GM12878 (cell line): Measurements from ENCODE around the gene CAVIN1. TPM values are rescaled to one million over a fixed set of nuclear protein-coding genes. Genes with fewer than 3 reads are reported as not detected.

Experiments
- ATAC-seq: fragments of 200-7000 bp; cut with Tn5 transposase; 3 replicates; pipeline ENCODE4 v1.9.1; 2020; ENCODE audit warnings: mild to moderate bottlenecking, moderate library complexity
- BruUV-seq: library from RNA; stranded (reverse); fragments of 400-500 nt; replicated peaks from 2 replicates; lab custom pipeline; 2021; lab: Mats Ljungman, UMichigan
- CTCF ChIA-PET: fragments of 300-600 bp; sonication (Branson Sonifier 250); formaldehyde crosslinking; extraction: SDS; loops from one replicate; lab custom pipeline; 2021; ENCODE audit warnings: inconsistent platforms; lab: Yijun Ruan, JAX
- POLR2A ChIA-PET: fragments of 350-600 bp; formaldehyde crosslinking; extraction: SDS; loops from one replicate; lab custom pipeline; 2021; ENCODE audit warnings: inconsistent platforms; lab: Charles Lee
- RAD21 ChIA-PET: fragments of 300-600 bp; sonication (Branson Sonifier 250); formaldehyde crosslinking; loops from one replicate; lab custom pipeline; 2023; ENCODE audit warnings: antibody characterized with exemption; ENCODE audit not compliant: unreplicated experiment; lab: Charles Lee
- SMC1A ChIA-PET: fragments of 300-600 bp; sonication (Branson Sonifier 250); formaldehyde crosslinking; loops from one replicate; lab custom pipeline; 2023; ENCODE audit not compliant: unreplicated experiment, uncharacterized antibody; lab: Charles Lee
- DNase-seq: peaks from one replicate; pipeline ENCODE4 v3.0.0-alpha.2; 2011; ENCODE audit warnings: low read depth, low spot score
- FAIRE-seq: peaks from 3 replicates; lab custom pipeline; 2011; peaks lifted over from hg19 to GRCh38; lab: Jason Lieb, UNC
- H2AFZ ChIP-seq: 2 replicates; pipeline ENCODE4 v1.6.0; 2011; ENCODE audit warnings: low read depth, low read length, control low read depth; ENCODE audit not compliant: control insufficient read depth
- H3K27ac ChIP-seq: 2 replicates; pipeline ENCODE4 v1.5.1; 2011; ENCODE audit warnings: control low read depth; ENCODE audit not compliant: control insufficient read depth, insufficient read depth
- H3K27me3 ChIP-seq, 2 experiments: replicated peaks in 1 of 2; 2 replicates each; pipeline versions ENCODE4 v1.6.0 to v1.6.1; 2011; ENCODE audit warnings: low read length in 1 of 2; ENCODE audit not compliant: control insufficient read depth in 2 of 2, insufficient read depth in 2 of 2
- H3K36me3 ChIP-seq, 2 experiments: 2 replicates each; pipeline ENCODE4 v1.5.1; 2011; ENCODE audit warnings: low read length in 1 of 2; ENCODE audit not compliant: control insufficient read depth in 2 of 2, insufficient read depth in 2 of 2
- H3K4me1 ChIP-seq: 2 replicates; pipeline ENCODE4 v1.6.1; 2011; ENCODE audit warnings: mild to moderate bottlenecking, low read length, moderate library complexity, mixed read lengths; ENCODE audit not compliant: control insufficient read depth, insufficient read depth
- H3K4me2 ChIP-seq: 2 replicates; pipeline ENCODE4 v1.6.0; 2011; ENCODE audit warnings: control low read depth; ENCODE audit not compliant: control insufficient read depth, insufficient read depth
- H3K4me3 ChIP-seq: fragments of 200-600 bp; sonication (generic); 2 replicates; pipeline ENCODE4 v1.5.1; 2016
- H3K79me2 ChIP-seq: 2 replicates; pipeline ENCODE4 v1.6.0; 2011; ENCODE audit warnings: low read length; ENCODE audit not compliant: control insufficient read depth, insufficient read depth
- H3K9ac ChIP-seq: 2 replicates; pipeline ENCODE4 v1.8.0; 2011; ENCODE audit warnings: low read length, control low read depth, mixed read lengths; ENCODE audit not compliant: control insufficient read depth, insufficient read depth
- H3K9me3 ChIP-seq: replicated peaks from 3 replicates; pipeline ENCODE4 v1.5.1; 2011; ENCODE audit warnings: mild to moderate bottlenecking, low read length; ENCODE audit not compliant: control insufficient read depth, insufficient read depth
- H4K20me1 ChIP-seq: 2 replicates; pipeline ENCODE4 v1.6.0; 2011; ENCODE audit not compliant: control insufficient read depth, insufficient read depth
- MEF2A ChIP-seq: IDR thresholded peaks from 2 replicates; pipeline ENCODE4 v1.6.1; 2011; ENCODE audit warnings: low read depth, mild to moderate bottlenecking, low read length, moderate library complexity; ENCODE audit not compliant: insufficient read depth
- NFXL1 ChIP-seq: fragments of 450-650 bp; IDR thresholded peaks from 2 replicates; pipeline ENCODE4 v1.6.1; 2017; ENCODE audit warnings: antibody characterized with exemption, mild to moderate bottlenecking, borderline replicate concordance
- SIN3A ChIP-seq: IDR thresholded peaks from 2 replicates; pipeline ENCODE4 v1.6.1; 2012; ENCODE audit warnings: low read depth, low read length, improper control_type of control experiment
- SREBF1 ChIP-seq: IDR thresholded peaks from 2 replicates; pipeline ENCODE4 v1.6.1; 2012; ENCODE audit warnings: mild to moderate bottlenecking, low read length
- WGBS: methylation state at CpG from one replicate; pipeline ENCODE4 v1.1.6; 2016; ENCODE audit warnings: low lambda C conversion rate; ENCODE audit not compliant: insufficient replicate concordance, insufficient coverage; ENCODE audit errors: missing lambda C conversion rate; 5-methylcytosine and 5-hydroxymethylcytosine counted together
- in situ Hi-C: fragments of 300-500 bp; cut with MboI; formaldehyde crosslinking; loops from 9 replicates; pipeline ENCODE4 v1.14.3; 2018; ENCODE audit warnings: mixed read lengths
- intact Hi-C: fragments of 100-400 bp; cut with micrococcal nuclease; formaldehyde crosslinking; loops from one replicate; pipeline ENCODE4 v1.14.2; 2022; ENCODE audit not compliant: unreplicated experiment
- polyA plus RNA-seq, 11 experiments: library from polyadenylated mRNA; depleted of rRNA in 4 of 11; unstranded in 6 of 11; stranded (reverse) in 5 of 11; fragments of >200 nt; fragmentation: Nextera tagmentation in 4 of 11; fragmentation: Illumina TruSeq in 1 of 11; extraction: Ambion mirVana in 4 of 11; extraction: Trizol in 1 of 11; gene quantifications; 1 replicate in 1 of 11; 2 replicates in 10 of 11; pipeline versions ENCODE4 v1.2.1 to v1.2.3, GENCODE V29; 2011 to 2016; ENCODE audit warnings: inconsistent platforms in 2 of 11, missing spikeins in 2 of 11, low read depth in 1 of 11
- total RNA-seq, 4 experiments: library from RNA; depleted of rRNA in 3 of 4; stranded (reverse); fragments of >200 nt in 3 of 4; fragmentation: Illumina TruSeq in 1 of 4; extraction: Trizol in 1 of 4; gene quantifications; 2 replicates each; pipeline versions ENCODE4 v1.2.1 to v1.2.3, GENCODE V29; 2013 to 2021
- TF ChIP-seq, protein P1 (sequence below): fragments of 150-350 bp; IDR thresholded peaks from 2 replicates; pipeline ENCODE4 v1.6.1; 2016; ENCODE audit warnings: low read depth, low read length

The CAVIN1 gene
- total and polyA plus RNA-seq, 10 of the 15 experiments (the other 5 are each of a cell fraction or from before 2014, with no cell fraction given): 0.03 to 1.1 (median 0.37) TPM

DNA sequence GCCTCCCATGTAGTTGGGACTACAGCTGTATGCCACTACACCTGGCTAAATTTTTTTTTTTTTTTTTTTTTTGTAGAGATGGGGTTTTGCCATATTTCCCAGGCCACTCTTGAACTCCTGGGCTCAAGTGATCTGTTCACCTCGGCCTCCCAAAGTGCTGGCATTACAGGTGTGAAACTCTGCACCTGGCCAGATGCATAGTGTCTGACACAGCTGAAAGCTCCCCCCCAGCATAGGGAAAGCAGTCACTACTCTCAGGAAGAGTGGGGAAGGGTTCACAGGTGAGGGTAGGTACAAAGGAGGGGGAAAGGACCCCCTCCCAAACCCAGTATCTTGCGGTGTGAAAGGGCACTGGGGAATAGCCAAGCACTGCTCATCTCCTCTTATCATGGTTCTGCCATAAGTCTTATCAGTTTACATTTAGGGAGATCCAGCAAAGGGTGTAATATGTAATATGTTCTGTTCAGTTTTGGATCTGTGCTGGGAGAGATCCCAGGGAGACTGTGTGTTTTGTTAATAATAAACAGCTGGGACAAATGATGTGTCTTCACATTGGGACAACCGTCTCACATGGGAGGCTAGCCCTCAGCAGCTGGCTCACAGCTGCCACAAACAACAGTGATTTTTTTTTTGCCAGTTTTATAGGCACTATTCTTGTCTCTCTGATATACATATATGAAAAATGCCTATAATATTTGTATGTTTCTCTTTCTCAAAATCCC, 6.8 kb upstream of the CAVIN1 start:
- H3K9me3 ChIP-seq: no peaks in the 10 kb centered on the region
- H3K36me3 ChIP-seq: no peaks in the 10 kb centered on the region
- ChIA-PET CTCF (interaction anchor here (0.8 to 4.6 kb wide), 13 partner anchors 9 to 100 kb away, joined by 3 to 27 read pairs (median 5); no protein-coding TSS in a partner anchor), RAD21 (interaction anchor here (0.7 to 2.1 kb wide), 6 partner anchors 12 to 219 kb away, joined by 3 to 13 read pairs (median 3); no protein-coding TSS in a partner anchor), SMC1A (interaction anchor here (0.6 to 3.3 kb wide), 6 partner anchors 23 to 212 kb away, joined by 3 to 19 read pairs (median 5); no protein-coding TSS in a partner anchor), POLR2A (interaction anchor here (0.6 to 1.4 kb wide), 8 partner anchors 12 to 158 kb away, joined by 3 to 9 read pairs (median 3); no protein-coding TSS in a partner anchor)
- no peaks in the 10 kb centered on the region for H4K20me1 ChIP-seq
- peaks cover 0 to 2% of the 10 kb centered on the region in 2 experiments; a peak in 1 of 4 replicates for H3K27me3 ChIP-seq
- no TSS peak for BruUV-seq
- no peaks in the 10 kb centered on the region for H3K4me1 ChIP-seq
- H3K9ac ChIP-seq: no peak overlapping the region
- H3K27ac ChIP-seq: no peak overlapping the region
- FAIRE-seq: no peak
- DNase-seq: no peak
- intact Hi-C loops: no loop called here
- no peak overlapping the region for H3K4me3 ChIP-seq
- in situ Hi-C loops: loop anchor here (5.0 kb wide), 1 partner anchor 92 kb away; no protein-coding TSS in a partner anchor
- WGBS: 70% methylated on average over 3 of the region's 3 CpGs
- no peaks in the 10 kb centered on the region for H3K79me2 ChIP-seq
- ATAC-seq: no peak
- H2AFZ ChIP-seq: no peak overlapping the region
- TF ChIP-seq NFXL1: no peak
- TF ChIP-seq SIN3A: no peak
- no peak for TF ChIP-seq MEF2A
- no peak for TF ChIP-seq SREBF1
- TF ChIP-seq, protein P1, sequence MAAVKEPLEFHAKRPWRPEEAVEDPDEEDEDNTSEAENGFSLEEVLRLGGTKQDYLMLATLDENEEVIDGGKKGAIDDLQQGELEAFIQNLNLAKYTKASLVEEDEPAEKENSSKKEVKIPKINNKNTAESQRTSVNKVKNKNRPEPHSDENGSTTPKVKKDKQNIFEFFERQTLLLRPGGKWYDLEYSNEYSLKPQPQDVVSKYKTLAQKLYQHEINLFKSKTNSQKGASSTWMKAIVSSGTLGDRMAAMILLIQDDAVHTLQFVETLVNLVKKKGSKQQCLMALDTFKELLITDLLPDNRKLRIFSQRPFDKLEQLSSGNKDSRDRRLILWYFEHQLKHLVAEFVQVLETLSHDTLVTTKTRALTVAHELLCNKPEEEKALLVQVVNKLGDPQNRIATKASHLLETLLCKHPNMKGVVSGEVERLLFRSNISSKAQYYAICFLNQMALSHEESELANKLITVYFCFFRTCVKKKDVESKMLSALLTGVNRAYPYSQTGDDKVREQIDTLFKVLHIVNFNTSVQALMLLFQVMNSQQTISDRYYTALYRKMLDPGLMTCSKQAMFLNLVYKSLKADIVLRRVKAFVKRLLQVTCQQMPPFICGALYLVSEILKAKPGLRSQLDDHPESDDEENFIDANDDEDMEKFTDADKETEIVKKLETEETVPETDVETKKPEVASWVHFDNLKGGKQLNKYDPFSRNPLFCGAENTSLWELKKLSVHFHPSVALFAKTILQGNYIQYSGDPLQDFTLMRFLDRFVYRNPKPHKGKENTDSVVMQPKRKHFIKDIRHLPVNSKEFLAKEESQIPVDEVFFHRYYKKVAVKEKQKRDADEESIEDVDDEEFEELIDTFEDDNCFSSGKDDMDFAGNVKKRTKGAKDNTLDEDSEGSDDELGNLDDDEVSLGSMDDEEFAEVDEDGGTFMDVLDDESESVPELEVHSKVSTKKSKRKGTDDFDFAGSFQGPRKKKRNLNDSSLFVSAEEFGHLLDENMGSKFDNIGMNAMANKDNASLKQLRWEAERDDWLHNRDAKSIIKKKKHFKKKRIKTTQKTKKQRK: no peak
- H3K4me2 ChIP-seq: no peak overlapping the region
